Measurements from ENCODE around the gene SRGN. TPM values are rescaled to one million over a fixed set of nuclear protein-coding genes. Genes with fewer than 3 reads are reported as not detected.
A peak's percentile ranks its signal among the peaks of the same experiment; 100 is the strongest.

SRGN gene
- total and polyA plus RNA-seq, 2 of the 8 experiments (the other 6 are each of a cell fraction or from before 2014, with no cell fraction given) = 0.06 TPM; not detected in 1

DNA sequence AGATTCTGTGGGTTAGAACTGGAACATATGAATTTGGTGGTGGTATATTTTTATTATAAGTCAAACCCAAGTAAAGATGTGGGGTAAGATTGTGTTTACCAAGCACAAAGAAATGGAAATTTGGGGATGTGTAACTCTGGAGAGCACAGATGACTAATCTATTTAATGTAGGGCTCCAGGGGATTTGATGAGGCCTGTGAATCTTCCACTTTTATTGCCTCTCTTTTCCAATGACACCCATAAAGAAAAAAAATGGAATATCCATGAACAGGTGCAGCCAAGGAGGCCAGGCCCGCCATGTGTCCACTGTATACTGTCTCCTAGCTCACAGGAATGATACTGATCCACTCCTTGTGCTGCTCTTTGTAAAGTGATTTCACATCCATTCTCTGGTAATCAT lies 2.8 kb downstream of the SRGN start:
- DNase-seq (ENCODE audit: low read depth in 1 of 2, low spot score in 2 of 2) (no peak), FAIRE-seq (no peak)
- no peak overlapping the region for H4K5ac ChIP-seq (ENCODE audit: insufficient read length, low read depth, low read length)
- H3K23ac ChIP-seq (ENCODE audit: insufficient read length) = no peak overlapping the region
- TF ChIP-seq GTF2F1 (IDR thresholded peaks at IDR 0.05; ENCODE audit: borderline replicate concordance, low read depth, low read length) = no peak
- TF ChIP-seq NANOG (IDR thresholded peaks at IDR 0.05; ENCODE audit: insufficient read depth, low read depth, low read length, poor library complexity, severe bottlenecking) = no peak
- TF ChIP-seq CHD2 (IDR thresholded peaks at IDR 0.05; ENCODE audit: low read length) = no peak
- no peak for TF ChIP-seq RNF2 (IDR thresholded peaks at IDR 0.05; ENCODE audit: borderline replicate concordance, low read depth, low read length, missing control alignments, poor library complexity, severe bottlenecking)
- no peak for TF ChIP-seq HDAC2 (IDR thresholded peaks at IDR 0.05; ENCODE audit: borderline replicate concordance in 1 of 2, low read depth in 2 of 2, low read length in 2 of 2)
- TF ChIP-seq CBX8 (IDR thresholded peaks at IDR 0.05; ENCODE audit: borderline replicate concordance, low read depth, low read length) = no peak
- TF ChIP-seq CREB1 (IDR thresholded peaks at IDR 0.05) = no peak
- H2AFZ ChIP-seq (ENCODE audit: low read length) = peak overlapping the region; percentile 58; the same call in 1 of the 2 replicates
- H2BK15ac ChIP-seq (ENCODE audit: low read length) = no peak overlapping the region
- H2BK12ac ChIP-seq (ENCODE audit: low read depth, low read length) = no peak overlapping the region
- no peaks in the 10 kb centered on the region for H3K27me3 ChIP-seq (replicated peaks in 1 of 4; ENCODE audit: control insufficient read depth in 3 of 4, extremely low read depth in 1 of 4, insufficient read depth in 3 of 4, low read length in 3 of 4)
- H3K56ac ChIP-seq (replicated peaks; ENCODE audit: insufficient read length, low read depth, low read length) = no peak overlapping the region
- no peaks in the 10 kb centered on the region for H3K23me2 ChIP-seq (ENCODE audit: low read depth, low read length)
- H3K27ac ChIP-seq (ENCODE audit: low read depth, low read length) = no peak overlapping the region
- H2AK5ac ChIP-seq (ENCODE audit: low read depth, low read length) = no peak overlapping the region
- H3K9me3 ChIP-seq (ENCODE audit: insufficient read depth in 2 of 2, low read depth in 1 of 2, low read length in 1 of 2) = no peaks in the 10 kb centered on the region
- H4K91ac ChIP-seq (replicated peaks; ENCODE audit: insufficient read length, low read length) = no peak overlapping the region
- ChIA-PET CTCF (ENCODE audit: partially characterized antibody) (interaction anchor here (1.0 to 2.5 kb wide), 4 partner anchors 17 to 102 kb away, joined by 3 to 14 read pairs (median 3); partner anchors contain the start of gene KIFBP), POLR2A (ENCODE audit: partially characterized antibody) (no interaction called here)
- H4K8ac ChIP-seq (ENCODE audit: extremely low read depth, insufficient read depth, low read length) = no peak overlapping the region
- no peak overlapping the region for H3K4ac ChIP-seq (replicated peaks; ENCODE audit: insufficient read length, low read depth, low read length)
- H3K79me1 ChIP-seq (ENCODE audit: low read depth, low read length) = no peaks in the 10 kb centered on the region
- no peak overlapping the region for H3K9ac ChIP-seq (replicated peaks in 1 of 4; ENCODE audit: extremely low read depth in 1 of 4, low read depth in 3 of 4, low read length in 3 of 4)
- H3K4me1 ChIP-seq (replicated peaks in 1 of 4; ENCODE audit: control insufficient read depth in 3 of 4, insufficient read depth in 4 of 4, low read length in 3 of 4) = peaks cover 0 to 4% (median 1%) of the 10 kb centered on the region in 4 experiments; a peak in 3 of 7 replicates
- no peak overlapping the region for H3K4me3 ChIP-seq (ENCODE audit: extremely low read depth in 1 of 4, insufficient read depth in 2 of 4, low read depth in 3 of 4, low read length in 4 of 4)
- no peaks in the 10 kb centered on the region for H3K36me3 ChIP-seq (ENCODE audit: control insufficient read depth in 2 of 4, insufficient read depth in 4 of 4, low read length in 3 of 4)
- no peak overlapping the region for H3K14ac ChIP-seq (ENCODE audit: insufficient read length)
- H2BK5ac ChIP-seq (ENCODE audit: low read depth, low read length) = no peak overlapping the region
- H2BK20ac ChIP-seq (ENCODE audit: low read length) = no peak overlapping the region
- no peak overlapping the region for H2BK120ac ChIP-seq (replicated peaks; ENCODE audit: low read depth, low read length)
- no peak overlapping the region for H3K18ac ChIP-seq (ENCODE audit: extremely low read depth, low read length)
- H3K4me2 ChIP-seq (ENCODE audit: insufficient read depth in 1 of 2, low read depth in 2 of 2, low read length in 2 of 2) = no peak overlapping the region
- H4K20me1 ChIP-seq (replicated peaks in 1 of 2; ENCODE audit: control insufficient read depth in 1 of 2, insufficient read depth in 2 of 2, low read length in 2 of 2) = no peaks in the 10 kb centered on the region
- WGBS, 2 experiments (ENCODE audit: extremely low coverage in 1 of 2, insufficient coverage in 1 of 2, insufficient read length in 1 of 2, insufficient replicate concordance in 2 of 2, low coverage in 1 of 2, low lambda C conversion rate in 2 of 2, missing lambda C conversion rate in 1 of 2) = 94% methylated on average over 1 of the region's 1 CpG; no CpG with 5 or more reads in 1 of the 2 experiments
- H3K79me2 ChIP-seq (ENCODE audit: control insufficient read depth in 1 of 2, insufficient read depth in 2 of 2, low read length in 2 of 2) = no peaks in the 10 kb centered on the region
